ENCODE data around the gene ALPL. TPM values are rescaled to one million over a fixed set of nuclear protein-coding genes. Genes with fewer than 3 reads are reported as not detected.

Gene ALPL
- total RNA-seq, 1 experiment from 2014 or later: 0.31 TPM

- no peak for DNase-seq
- Mint-ChIP-seq H3K36me3 (ENCODE audit: insufficient read depth, unreplicated experiment) (no peaks in the 10 kb centered on the region), H3K27me3 (ENCODE audit: unreplicated experiment) (no peaks in the 10 kb centered on the region), H3K9me3 (ENCODE audit: low read depth, unreplicated experiment) (no peaks in the 10 kb centered on the region), H3K4me1 (ENCODE audit: low read depth, unreplicated experiment) (no peaks in the 10 kb centered on the region), H3K27ac (ENCODE audit: unreplicated experiment) (no peak overlapping the region), H3K4me3 (ENCODE audit: low read depth, unreplicated experiment) (no peak overlapping the region)
- CTCF ChIA-PET: no interaction called here
- TF ChIP-seq CTCF (IDR thresholded peaks at IDR 0.05; ENCODE audit: unreplicated experiment): no peak
- intact Hi-C loops (cut with micrococcal nuclease; ENCODE audit: unreplicated experiment): no loop called here
- no TSS peak for BruUV-seq (replicated peaks)
Observed at GRCh38 chr1:21524220-21524619, 15.0 kb downstream of the ALPL start.

GRCh38 chr1:21524686-21525339 lies 15.6 kb downstream of the ALPL start:
- H3K9me3 Mint-ChIP-seq (ENCODE audit: low read depth, unreplicated experiment): no peaks in the 10 kb centered on the region
- no peak overlapping the region for H3K4me3 Mint-ChIP-seq (ENCODE audit: low read depth, unreplicated experiment)
- no peak for TF ChIP-seq CTCF (IDR thresholded peaks at IDR 0.05; ENCODE audit: unreplicated experiment)
- intact Hi-C loops (cut with micrococcal nuclease; ENCODE audit: unreplicated experiment): no loop called here
- CTCF ChIA-PET: no interaction called here
- no peak for DNase-seq
- no TSS peak for BruUV-seq (replicated peaks)
- H3K27ac Mint-ChIP-seq (ENCODE audit: unreplicated experiment): no peak overlapping the region
- no peaks in the 10 kb centered on the region for H3K4me1 Mint-ChIP-seq (ENCODE audit: low read depth, unreplicated experiment)
- H3K27me3 Mint-ChIP-seq (ENCODE audit: unreplicated experiment): peaks cover under 1% of the 10 kb centered on the region
- H3K36me3 Mint-ChIP-seq (ENCODE audit: insufficient read depth, unreplicated experiment): no peaks in the 10 kb centered on the region

- Mint-ChIP-seq H3K27ac (ENCODE audit: unreplicated experiment) (no peak overlapping the region), H3K9me3 (ENCODE audit: low read depth, unreplicated experiment) (no peaks in the 10 kb centered on the region), H3K4me1 (ENCODE audit: low read depth, unreplicated experiment) (no peaks in the 10 kb centered on the region), H3K36me3 (ENCODE audit: insufficient read depth, unreplicated experiment) (no peaks in the 10 kb centered on the region), H3K4me3 (ENCODE audit: low read depth, unreplicated experiment) (no peak overlapping the region), H3K27me3 (ENCODE audit: unreplicated experiment) (peaks cover 6% of the 10 kb centered on the region)
- intact Hi-C loops (cut with micrococcal nuclease; ENCODE audit: unreplicated experiment): no loop called here
- CTCF ChIA-PET: no interaction called here
- DNase-seq: no peak
- no TSS peak for BruUV-seq (replicated peaks)
- no peak for TF ChIP-seq CTCF (IDR thresholded peaks at IDR 0.05; ENCODE audit: unreplicated experiment)
Observed at GRCh38 chr1:21525340-21525717, 16.1 kb downstream of the ALPL start.

- Mint-ChIP-seq H3K27me3 (ENCODE audit: unreplicated experiment) (peaks cover 17% of the 10 kb centered on the region), H3K27ac (ENCODE audit: unreplicated experiment) (no peak overlapping the region), H3K9me3 (ENCODE audit: low read depth, unreplicated experiment) (no peaks in the 10 kb centered on the region), H3K4me3 (ENCODE audit: low read depth, unreplicated experiment) (no peak overlapping the region), H3K36me3 (ENCODE audit: insufficient read depth, unreplicated experiment) (no peaks in the 10 kb centered on the region), H3K4me1 (ENCODE audit: low read depth, unreplicated experiment) (no peaks in the 10 kb centered on the region)
- CTCF ChIA-PET: no interaction called here
- intact Hi-C loops (cut with micrococcal nuclease; ENCODE audit: unreplicated experiment): no loop called here
- BruUV-seq (replicated peaks): no TSS peak
- TF ChIP-seq CTCF (IDR thresholded peaks at IDR 0.05; ENCODE audit: unreplicated experiment): no peak
- DNase-seq: no peak
Observed at GRCh38 chr1:21526441-21526840, 17.2 kb downstream of the ALPL start.

Data from Calu3 (cell line).